Aorta (tissue), 5 donors: ENCODE data around the gene UBASH3B. TPM values are rescaled to one million over a fixed set of nuclear protein-coding genes. Genes with fewer than 3 reads are reported as not detected.

Source experiments
- ATAC-seq: fragments of 200-7000 bp; cut with Tn5 transposase; one replicate; pipeline ENCODE4 v1.9.1; 2022; ENCODE audit warnings: moderate library complexity; ENCODE audit not compliant: low FRiP score
- DNase-seq, 2 donors: peaks; one replicate each; pipeline ENCODE4 v3.0.0-alpha.2; 2020
- H3K27ac ChIP-seq, 2 donors: one replicate each; pipeline ENCODE4 v1.5.1; 2013; ENCODE audit warnings: low read length in 2 of 2, mild to moderate bottlenecking in 2 of 2, moderate library complexity in 2 of 2, control low read depth in 1 of 2, inconsistent platforms in 1 of 2, low read depth in 1 of 2
- H3K27me3 ChIP-seq, 2 donors: one replicate each; pipeline ENCODE4 v1.6.1; 2013; ENCODE audit warnings: control low read depth in 1 of 2, low read length in 1 of 2, mild to moderate bottlenecking in 1 of 2, moderate library complexity in 1 of 2; ENCODE audit not compliant: insufficient read depth in 2 of 2, control insufficient read depth in 1 of 2
- H3K36me3 ChIP-seq, 2 donors: one replicate each; pipeline ENCODE4 v1.6.1; 2013; ENCODE audit warnings: control low read depth in 1 of 2, low read length in 1 of 2, mild to moderate bottlenecking in 1 of 2; ENCODE audit not compliant: insufficient read depth in 2 of 2, control insufficient read depth in 1 of 2
- H3K4me1 ChIP-seq, 2 donors: one replicate each; pipeline ENCODE4 v1.6.1; 2013; ENCODE audit warnings: low read length in 2 of 2, control low read depth in 1 of 2, mild to moderate bottlenecking in 1 of 2, moderate library complexity in 1 of 2; ENCODE audit not compliant: insufficient read depth in 2 of 2, control insufficient read depth in 1 of 2
- H3K4me3 ChIP-seq, 2 donors: one replicate each; pipeline ENCODE4 v1.5.1; 2013; ENCODE audit warnings: low read length in 2 of 2, control low read depth in 1 of 2, mild to moderate bottlenecking in 1 of 2
- H3K9me3 ChIP-seq: one replicate; pipeline ENCODE4 v1.6.1; 2013; ENCODE audit warnings: mild to moderate bottlenecking, low read length; ENCODE audit not compliant: control insufficient read depth
- WGBS, 2 donors: extraction: QIAGEN DNeasy Blood & Tissue Kit; methylation state at CpG; one replicate each; pipeline ENCODE4 v1.1.7; 2013; 5-methylcytosine and 5-hydroxymethylcytosine counted together
- intact Hi-C, 2 donors: fragments of 100-400 bp; cut with DNase I; formaldehyde crosslinking; loops; one replicate each; pipeline versions ENCODE4 v1.14.2 to v1.15.0; 2022
- polyA plus RNA-seq, 2 donors: library from polyadenylated mRNA; stranded (reverse); fragments of 200-250 nt; gene quantifications; one replicate each; pipeline ENCODE4 v1.2.3, GENCODE V29; 2013
- total RNA-seq, 2 donors: library from RNA; stranded (reverse); fragmentation: NEBNext Ultra II Directional; extraction: Animal tissue kit (Norgen Biotek cat#: 25700); gene quantifications; one replicate each; pipeline ENCODE4 v1.2.1, GENCODE V29; 2021
- donor health status: healthy with polysubstance abuse.
- donor health status: Bipolar disorder and iron deficiency.
- donor health status: DM: no; HTN: no; CAD: no.
- donor health status: DM: no; HTN: no; CAD: no.
- donor health status: DM: yes; HTN: yes; CAD: no.

UBASH3B gene
- total and polyA plus RNA-seq, 4 donors, result 0.28 to 15.1 (median 6.0) TPM

GRCh38 chr11:122755409-122755808, 99.9 kb downstream of the UBASH3B start:
- no peak overlapping the region for H3K27ac ChIP-seq
- DNase-seq (no peak), ATAC-seq (no peak)
- intact Hi-C loops, result no loop called here
- no peaks in the 10 kb centered on the region for H3K9me3 ChIP-seq
- 79 to 81% methylated on average over 9 of the region's 9 CpGs for WGBS, 2 donors
- no peaks in the 10 kb centered on the region for H3K4me1 ChIP-seq
- no peaks in the 10 kb centered on the region for H3K36me3 ChIP-seq
- no peaks in the 10 kb centered on the region for H3K27me3 ChIP-seq
- H3K4me3 ChIP-seq, result no peak overlapping the region

GRCh38 chr11:122755941-122756340, 100.4 kb downstream of the UBASH3B start:
- DNase-seq (no peak), ATAC-seq (no peak)
- H3K27ac ChIP-seq, result no peak overlapping the region
- H3K9me3 ChIP-seq, result no peaks in the 10 kb centered on the region
- WGBS, 2 donors, result 89 to 93% methylated on average over 5 of the region's 5 CpGs
- no peaks in the 10 kb centered on the region for H3K27me3 ChIP-seq
- H3K4me1 ChIP-seq, result no peaks in the 10 kb centered on the region
- H3K4me3 ChIP-seq, result no peak overlapping the region
- intact Hi-C loops, result no loop called here
- no peaks in the 10 kb centered on the region for H3K36me3 ChIP-seq

- H3K4me1 ChIP-seq, result no peaks in the 10 kb centered on the region
- no peaks in the 10 kb centered on the region for H3K27me3 ChIP-seq
- no peak overlapping the region for H3K27ac ChIP-seq
- ATAC-seq (peak; percentile 65), DNase-seq (peak in 1 of 2 donors; percentile 76)
- intact Hi-C loops, result no loop called here
- no peak overlapping the region for H3K4me3 ChIP-seq
- H3K36me3 ChIP-seq, result no peaks in the 10 kb centered on the region
- H3K9me3 ChIP-seq, result no peaks in the 10 kb centered on the region
These were observed 100.9 kb downstream of the UBASH3B start for GRCh38 chr11:122756417-122756816.

- H3K4me1 ChIP-seq, result no peaks in the 10 kb centered on the region
- H3K27me3 ChIP-seq, result no peaks in the 10 kb centered on the region
- DNase-seq (no peak), ATAC-seq (no peak)
- no peaks in the 10 kb centered on the region for H3K9me3 ChIP-seq
- whole genome bisulfite sequencing, 2 donors, result 94 to 95% methylated on average over 3 of the region's 3 CpGs
- no peak overlapping the region for H3K4me3 ChIP-seq
- H3K27ac ChIP-seq, result no peak overlapping the region
- intact Hi-C loops, result no loop called here
- H3K36me3 ChIP-seq, result no peaks in the 10 kb centered on the region
These were observed 101.7 kb downstream of the UBASH3B start for GRCh38 chr11:122757201-122757600.

- Histone ChIP-seq H3K27me3 (no peaks in the 10 kb centered on the region), H3K9me3 (no peaks in the 10 kb centered on the region), H3K27ac (no peak overlapping the region), H3K4me1 (no peaks in the 10 kb centered on the region), H3K4me3 (no peak overlapping the region), H3K36me3 (no peaks in the 10 kb centered on the region)
- WGBS, 2 donors, result 78 to 83% methylated on average over 8 of the region's 8 CpGs
- DNase-seq (no peak), ATAC-seq (no peak)
- intact Hi-C loops, result no loop called here
These were observed 102.8 kb downstream of the UBASH3B start for GRCh38 chr11:122758339-122758738.

- 53 to 58% methylated on average over 5 of the region's 5 CpGs for WGBS, 2 donors
- no peak overlapping the region for H3K27ac ChIP-seq
- no peak for DNase-seq
- no peak overlapping the region for H3K4me3 ChIP-seq
- no peaks in the 10 kb centered on the region for H3K36me3 ChIP-seq
- intact Hi-C loops, result no loop called here
- no peaks in the 10 kb centered on the region for H3K27me3 ChIP-seq
- H3K4me1 ChIP-seq, result no peaks in the 10 kb centered on the region
- no peaks in the 10 kb centered on the region for H3K9me3 ChIP-seq
- no peak for ATAC-seq
These were observed 103.5 kb downstream of the UBASH3B start for GRCh38 chr11:122758974-122759373.

GRCh38 chr11:122763108-122763507, 107.6 kb downstream of the UBASH3B start:
- intact Hi-C loops, result no loop called here
- H3K9me3 ChIP-seq, result no peaks in the 10 kb centered on the region
- no peak overlapping the region for H3K27ac ChIP-seq
- WGBS, 2 donors, result 44 to 63% methylated on average over 2 of the region's 2 CpGs
- no peaks in the 10 kb centered on the region for H3K36me3 ChIP-seq
- no peak for DNase-seq
- H3K4me1 ChIP-seq, result no peaks in the 10 kb centered on the region
- ATAC-seq, result no peak
- no peak overlapping the region for H3K4me3 ChIP-seq
- peaks cover 0 to 3% of the 10 kb centered on the region in 2 donors for H3K27me3 ChIP-seq

- Histone ChIP-seq H3K36me3 (no peaks in the 10 kb centered on the region), H3K4me1 (no peaks in the 10 kb centered on the region), H3K27ac (no peak overlapping the region), H3K4me3 (no peak overlapping the region), H3K9me3 (no peaks in the 10 kb centered on the region), H3K27me3 (peaks cover 0 to 3% of the 10 kb centered on the region in 2 donors)
- WGBS, 2 donors, result 70 to 79% methylated on average over 7 of the region's 7 CpGs
- intact Hi-C loops, result no loop called here
- DNase-seq (no peak), ATAC-seq (no peak)
These were observed 109.0 kb downstream of the UBASH3B start for GRCh38 chr11:122764371-122765090.

- Histone ChIP-seq H3K9me3 (no peaks in the 10 kb centered on the region), H3K4me1 (no peaks in the 10 kb centered on the region), H3K36me3 (no peaks in the 10 kb centered on the region), H3K4me3 (no peak overlapping the region), H3K27ac (no peak overlapping the region), H3K27me3 (peaks cover 0 to 3% of the 10 kb centered on the region in 2 donors)
- 85 to 87% methylated on average over 4 of the region's 4 CpGs for WGBS, 2 donors
- no peak for ATAC-seq
- intact Hi-C loops, result no loop called here
- no peak for DNase-seq
These were observed 110.1 kb downstream of the UBASH3B start for GRCh38 chr11:122765487-122766131.
